Measurements from ENCODE around the gene NFIC. TPM values are rescaled to one million over a fixed set of nuclear protein-coding genes. Genes with fewer than 3 reads are reported as not detected.
A peak's percentile ranks its signal among the peaks of the same experiment; 100 is the strongest.

The NFIC gene
- total RNA-seq, 1 donor from 2014 or later, result 38.3 TPM

GRCh38 chr19:3500429-3501101, 134.2 kb downstream of the NFIC start, which contains the start of gene DOHH:
Gene DOHH (minus strand): TSS chr19:3500674. CDS start chr19:3496814, 3,860 bp downstream.
- no peaks in the 10 kb centered on the region for H3K9me3 ChIP-seq (ENCODE audit: insufficient read depth, low read depth, low read length)
- H3K9me3 Mint-ChIP-seq (ENCODE audit: unreplicated experiment), result peaks cover 2% of the 10 kb centered on the region

GRCh38 chr19:3501780-3502179, 135.4 kb downstream of the NFIC start:
- Mint-ChIP-seq H3K27ac (ENCODE audit: unreplicated experiment) (no peak overlapping the region), H3K4me1 (ENCODE audit: low read depth, unreplicated experiment) (peaks cover 14% of the 10 kb centered on the region), H3K27me3 (ENCODE audit: low read depth, unreplicated experiment) (no peaks in the 10 kb centered on the region), H3K4me3 (ENCODE audit: unreplicated experiment) (no peak overlapping the region), H3K9me3 (ENCODE audit: unreplicated experiment) (peaks cover 2% of the 10 kb centered on the region), H3K36me3 (ENCODE audit: low read depth, unreplicated experiment) (peaks cover 4% of the 10 kb centered on the region)
- Histone ChIP-seq H3K4me2 (ENCODE audit: low read length) (no peak overlapping the region), H3K9me3 (ENCODE audit: insufficient read depth, low read depth, low read length) (no peaks in the 10 kb centered on the region), H3K79me2 (ENCODE audit: insufficient read depth, low read length) (peaks cover 44% of the 10 kb centered on the region), H3K36me3 (ENCODE audit: insufficient read depth, low read length) (no peaks in the 10 kb centered on the region), H3K27me3 (ENCODE audit: insufficient read depth, low read length) (no peaks in the 10 kb centered on the region), H3K4me3 (ENCODE audit: insufficient read depth, low read depth, low read length) (no peak overlapping the region), H2AFZ (ENCODE audit: low read depth, low read length) (no peak overlapping the region), H4K20me1 (ENCODE audit: insufficient read depth, low read length) (peaks cover 3% of the 10 kb centered on the region), H3K27ac (ENCODE audit: low read depth, low read length) (no peak overlapping the region), H3K4me1 (ENCODE audit: insufficient read depth, low read length) (peaks cover 11% of the 10 kb centered on the region), H3K9ac (ENCODE audit: low read length) (no peak overlapping the region)
- DNase-seq (ENCODE audit: low read depth) (no peak), FAIRE-seq (no peak)
- TF ChIP-seq EZH2 (IDR thresholded peaks at IDR 0.05; ENCODE audit: insufficient read depth, low read length) (no peak), CTCF (IDR thresholded peaks at IDR 0.05; ENCODE audit: insufficient read depth, low read depth, low read length) (no peak)

More at GRCh38 chr19:3500429-3501101, 134.2 kb downstream of the NFIC start, which contains the start of gene DOHH:
- Mint-ChIP-seq H3K27me3 (ENCODE audit: low read depth, unreplicated experiment) (no peaks in the 10 kb centered on the region), H3K4me1 (ENCODE audit: low read depth, unreplicated experiment) (peaks cover 12% of the 10 kb centered on the region), H3K4me3 (ENCODE audit: unreplicated experiment) (peak within 1 kb of the TSS; percentile 94), H3K27ac (ENCODE audit: unreplicated experiment) (peak within 1 kb of the TSS; percentile 97), H3K36me3 (ENCODE audit: low read depth, unreplicated experiment) (peaks cover 4% of the 10 kb centered on the region)
- H3K4me3 ChIP-seq (ENCODE audit: insufficient read depth, low read depth, low read length), result peak within 1 kb of the TSS; percentile 94
- H2AFZ ChIP-seq (ENCODE audit: low read depth, low read length), result peak within 1 kb of the TSS; percentile 100
- H3K4me1 ChIP-seq (ENCODE audit: insufficient read depth, low read length), result peaks cover 8% of the 10 kb centered on the region
- peak; percentile 73 for FAIRE-seq
- H3K36me3 ChIP-seq (ENCODE audit: insufficient read depth, low read length), result no peaks in the 10 kb centered on the region
- no peaks in the 10 kb centered on the region for H3K27me3 ChIP-seq (ENCODE audit: insufficient read depth, low read length)
- DNase-seq (ENCODE audit: low read depth), result peak; percentile 89
- peak within 1 kb of the TSS; percentile 98 for H3K9ac ChIP-seq (ENCODE audit: low read length)
- H4K20me1 ChIP-seq (ENCODE audit: insufficient read depth, low read length), result peaks cover 3% of the 10 kb centered on the region
- H3K27ac ChIP-seq (ENCODE audit: low read depth, low read length), result peak within 1 kb of the TSS; percentile 98
- peaks cover 38% of the 10 kb centered on the region for H3K79me2 ChIP-seq (ENCODE audit: insufficient read depth, low read length)
- peak within 1 kb of the TSS; percentile 97 for H3K4me2 ChIP-seq (ENCODE audit: low read length)
- TF ChIP-seq CTCF (IDR thresholded peaks at IDR 0.05; ENCODE audit: insufficient read depth, low read depth, low read length), result no peak

GRCh38 chr19:3503036-3503572, 136.7 kb downstream of the NFIC start:
- no peak for TF ChIP-seq CTCF (IDR thresholded peaks at IDR 0.05; ENCODE audit: insufficient read depth, low read depth, low read length)
- no peak for TF ChIP-seq EZH2 (IDR thresholded peaks at IDR 0.05; ENCODE audit: insufficient read depth, low read length)
- Histone ChIP-seq H2AFZ (ENCODE audit: low read depth, low read length) (peak overlapping the region; percentile 39), H3K4me3 (ENCODE audit: insufficient read depth, low read depth, low read length) (no peak overlapping the region), H3K4me2 (ENCODE audit: low read length) (no peak overlapping the region), H3K27me3 (ENCODE audit: insufficient read depth, low read length) (no peaks in the 10 kb centered on the region), H3K4me1 (ENCODE audit: insufficient read depth, low read length) (peaks cover 17% of the 10 kb centered on the region), H3K79me2 (ENCODE audit: insufficient read depth, low read length) (peaks cover 43% of the 10 kb centered on the region), H3K36me3 (ENCODE audit: insufficient read depth, low read length) (no peaks in the 10 kb centered on the region), H3K27ac (ENCODE audit: low read depth, low read length) (no peak overlapping the region), H4K20me1 (ENCODE audit: insufficient read depth, low read length) (peaks cover 9% of the 10 kb centered on the region), H3K9me3 (ENCODE audit: insufficient read depth, low read depth, low read length) (no peaks in the 10 kb centered on the region), H3K9ac (ENCODE audit: low read length) (no peak overlapping the region)
- no peak overlapping the region for H3K4me3 Mint-ChIP-seq (ENCODE audit: unreplicated experiment)
- H3K4me1 Mint-ChIP-seq (ENCODE audit: low read depth, unreplicated experiment), result peaks cover 10% of the 10 kb centered on the region
- peaks cover under 1% of the 10 kb centered on the region for H3K36me3 Mint-ChIP-seq (ENCODE audit: low read depth, unreplicated experiment)
- FAIRE-seq (no peak), DNase-seq (ENCODE audit: low read depth) (peak; percentile 26)
- H3K27ac Mint-ChIP-seq (ENCODE audit: unreplicated experiment), result no peak overlapping the region
- H3K9me3 Mint-ChIP-seq (ENCODE audit: unreplicated experiment), result no peaks in the 10 kb centered on the region
- H3K27me3 Mint-ChIP-seq (ENCODE audit: low read depth, unreplicated experiment), result no peaks in the 10 kb centered on the region

Data from astrocyte (in vitro differentiated cells and primary cell).